GM19023 (cell line): ENCODE measurements around the gene SLC3A2.

Experiments used
- ATAC-seq: cut with Tn5 transposase; IDR thresholded peaks from one replicate; pipeline ENCODE4 v1.9.1; 2021; ENCODE audit warnings: mild to moderate bottlenecking, moderate library complexity; ENCODE audit not compliant: unreplicated experiment

Gene SLC3A2

DNA sequence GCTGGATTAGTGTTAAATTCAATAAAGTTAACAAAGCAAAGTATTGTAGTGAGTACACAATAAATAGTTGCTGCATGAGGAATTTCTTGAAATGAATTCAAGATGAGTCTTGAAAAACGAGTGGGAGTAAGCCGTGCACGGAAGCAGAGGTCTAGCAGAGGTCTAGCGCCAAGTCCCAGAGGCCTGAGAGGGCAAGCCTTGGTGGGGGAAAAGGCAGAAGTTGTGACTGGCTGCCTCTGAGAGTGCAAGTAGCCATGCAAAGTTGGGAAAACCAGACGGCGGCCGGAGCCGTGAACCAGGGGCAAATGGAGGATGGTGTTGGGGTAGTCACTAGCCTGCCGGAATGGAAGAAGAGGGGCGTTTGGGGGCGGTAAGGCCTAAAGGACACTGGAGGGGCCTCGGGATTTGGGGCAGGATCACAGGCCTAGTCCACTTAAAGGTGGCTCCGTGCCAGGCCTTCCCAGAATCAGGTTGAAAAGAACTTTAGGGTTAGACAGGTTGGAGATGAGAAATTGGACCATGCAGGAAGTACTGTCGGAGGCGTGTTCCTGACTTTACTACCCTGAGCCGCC lies 379 bp upstream of the SLC3A2 start:
- peak; percentile 22 for ATAC-seq

DNA sequence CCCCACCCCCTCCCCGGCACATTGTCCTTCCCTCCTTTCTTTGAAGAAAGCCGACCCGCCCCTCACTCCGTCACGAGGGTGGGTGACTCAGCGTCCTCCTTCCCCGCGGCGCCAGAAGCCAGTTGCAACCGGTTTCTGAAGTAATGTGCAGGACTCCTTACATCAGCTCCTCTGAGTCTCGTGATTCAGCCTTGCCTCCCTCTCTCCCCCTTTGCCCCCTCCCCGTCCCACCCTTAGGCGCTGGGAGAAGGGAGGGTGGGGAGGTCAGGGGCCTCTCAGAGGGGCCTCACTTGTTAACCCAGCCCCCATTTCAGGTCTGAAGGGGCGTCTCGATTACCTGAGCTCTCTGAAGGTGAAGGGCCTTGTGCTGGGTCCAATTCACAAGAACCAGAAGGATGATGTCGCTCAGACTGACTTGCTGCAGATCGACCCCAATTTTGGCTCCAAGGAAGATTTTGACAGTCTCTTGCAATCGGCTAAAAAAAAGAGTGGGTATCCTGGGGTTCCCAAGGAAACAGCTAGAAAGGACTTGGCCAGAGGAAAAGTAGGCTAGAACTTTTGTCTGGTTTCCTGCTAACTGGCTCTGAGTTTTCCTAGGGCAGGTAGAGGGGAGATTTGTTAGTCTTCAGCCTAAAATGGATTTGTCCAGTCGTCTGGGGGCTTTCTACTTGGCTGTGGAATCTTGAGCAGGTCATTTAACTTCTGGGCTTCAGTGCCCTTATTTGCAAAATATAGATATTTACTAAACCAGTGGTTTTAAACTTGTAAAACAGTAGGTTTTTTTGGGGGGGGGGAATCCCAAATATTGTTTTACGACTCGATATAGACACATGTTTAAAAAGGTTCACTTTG lies 1.1 kb downstream of the SLC3A2 start:
- peak; percentile 39 for ATAC-seq

DNA sequence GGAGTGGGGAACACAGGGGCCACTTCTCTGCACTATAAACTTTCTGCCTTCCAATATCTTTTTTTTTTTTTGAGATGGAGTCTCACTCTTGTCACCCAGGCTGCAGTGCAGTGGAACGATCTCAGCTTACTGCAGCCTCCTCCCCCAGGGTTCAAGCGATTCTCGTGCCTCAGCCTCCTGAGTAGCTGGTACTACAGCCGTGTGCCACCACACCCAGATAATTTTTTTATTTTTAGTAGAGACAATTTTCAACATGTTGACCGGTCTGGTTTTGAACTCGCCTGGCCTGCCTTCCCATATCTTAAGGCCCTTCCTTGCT lies 1.7 kb downstream of the SLC3A2 start:
- ATAC-seq: no peak

DNA sequence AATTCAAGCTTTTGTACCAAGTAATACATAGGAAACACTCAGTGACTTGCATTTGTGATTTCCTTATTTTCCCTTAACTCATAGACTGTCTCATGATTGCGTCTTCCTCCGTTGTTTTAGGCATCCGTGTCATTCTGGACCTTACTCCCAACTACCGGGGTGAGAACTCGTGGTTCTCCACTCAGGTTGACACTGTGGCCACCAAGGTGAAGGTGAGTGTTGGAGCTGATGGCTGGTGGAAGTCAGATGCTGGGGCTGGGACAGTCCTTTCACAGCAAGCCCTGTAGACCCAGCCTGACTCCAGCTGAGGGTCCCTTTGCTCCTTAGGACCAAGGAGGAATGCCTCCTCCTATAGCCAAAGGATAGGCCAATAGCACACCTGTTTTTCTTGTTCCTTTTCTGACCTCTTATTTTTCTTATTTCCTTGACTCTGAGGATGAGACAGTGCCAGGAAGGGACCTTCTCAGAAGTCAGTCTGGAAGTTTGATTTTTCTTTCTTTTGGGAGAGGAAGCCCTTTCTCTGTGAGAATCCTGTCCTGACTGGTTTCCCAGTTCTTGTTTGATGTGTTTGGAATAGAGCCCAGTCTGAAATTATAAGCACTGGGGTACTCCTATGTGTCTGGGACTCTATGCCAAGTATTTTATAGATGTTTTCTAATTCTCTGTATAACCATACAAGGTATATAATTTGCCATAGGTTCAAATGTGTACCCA lies 2.2 kb downstream of the SLC3A2 start:
- ATAC-seq: no peak

GRCh38 chr11:62883673-62884072 lies 3.0 kb downstream of the SLC3A2 start:
- ATAC-seq: no peak

GRCh38 chr11:62885137-62885750 lies 4.5 kb downstream of the SLC3A2 start:
- ATAC-seq: no peak

- no peak for ATAC-seq
Measured at GRCh38 chr11:62888406-62888805, 7.7 kb downstream of the SLC3A2 start.

DNA sequence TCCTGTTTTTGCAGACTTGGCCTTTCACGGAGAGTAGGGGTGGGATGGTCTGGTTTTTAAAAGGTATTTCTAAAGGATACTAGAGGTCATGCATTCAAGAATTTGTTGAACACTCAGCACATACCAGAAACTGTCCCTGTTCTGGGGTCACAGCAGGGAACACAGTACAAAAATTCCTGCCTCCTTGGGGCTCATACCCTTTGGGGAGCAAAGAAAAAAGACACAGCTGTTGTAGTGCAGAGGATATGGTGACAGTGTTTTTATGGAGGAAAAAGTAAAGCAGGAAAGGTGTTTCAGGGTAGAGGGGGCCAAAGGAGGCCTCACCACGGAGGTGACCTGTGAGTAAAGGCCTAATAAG lies 8.4 kb downstream of the SLC3A2 start:
- no peak for ATAC-seq

GRCh38 chr11:62889484-62890437 lies 9.1 kb downstream of the SLC3A2 start:
- ATAC-seq: no peak

DNA sequence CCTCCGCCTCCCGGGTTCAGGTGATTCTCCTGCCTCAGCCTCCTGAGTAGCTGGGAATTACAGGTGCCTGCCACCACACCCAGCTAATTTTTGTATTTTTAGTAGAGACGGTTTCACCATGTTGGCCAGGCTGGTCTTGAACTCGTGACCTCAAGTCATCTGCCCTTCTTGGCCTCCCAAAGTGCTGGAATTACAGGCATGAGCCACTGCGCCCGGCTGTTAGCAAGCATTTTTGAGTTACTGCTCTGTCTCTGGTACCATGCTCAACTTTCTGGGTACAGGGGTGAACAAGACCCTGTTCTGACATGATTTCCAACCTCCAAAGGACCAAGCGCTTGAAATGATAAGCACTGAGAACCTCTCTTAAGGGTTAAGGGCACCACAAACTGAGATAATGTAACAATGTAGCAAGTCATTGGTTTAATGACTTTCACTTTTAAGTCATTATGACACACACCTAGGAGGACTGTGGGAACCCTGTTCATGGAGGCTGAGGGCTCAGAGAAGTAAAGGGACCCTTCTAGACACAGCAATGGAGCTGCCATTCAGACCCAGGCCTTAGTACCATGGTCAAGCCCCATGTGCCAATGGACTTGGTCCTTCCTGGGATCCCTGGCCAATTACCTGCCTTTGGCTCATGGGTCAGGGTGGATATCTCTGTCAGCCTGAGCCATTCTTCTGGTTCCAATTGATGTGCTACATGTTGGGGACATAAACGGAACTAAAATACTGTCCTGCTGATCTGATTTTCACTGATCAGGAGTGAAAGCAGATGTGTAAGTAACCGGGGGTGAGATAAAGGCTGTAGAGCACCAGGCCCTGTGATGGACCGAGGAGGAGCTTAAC lies 11.6 kb downstream of the SLC3A2 start:
- ATAC-seq: no peak

DNA sequence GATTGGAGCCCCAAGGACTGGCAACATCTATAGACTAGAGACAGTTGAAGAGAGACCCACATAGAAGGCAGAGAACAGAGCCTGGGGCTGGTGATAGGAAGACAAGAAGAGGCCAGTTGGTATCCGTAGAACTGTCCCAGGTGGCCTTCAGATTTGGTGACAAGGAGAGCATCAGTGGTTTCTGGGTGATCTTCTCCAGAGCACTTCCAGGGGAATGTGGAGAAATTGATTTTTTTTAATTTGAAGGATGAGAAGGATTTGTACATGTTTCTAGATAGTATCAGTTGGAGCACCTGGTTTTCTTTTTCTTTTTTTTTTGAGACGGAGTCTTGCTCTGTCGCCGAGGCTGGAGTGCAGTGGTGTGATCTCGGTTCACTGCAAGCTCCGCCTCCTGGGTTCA lies 14.8 kb downstream of the SLC3A2 start:
- no peak for ATAC-seq

- ATAC-seq: no peak
Measured at GRCh38 chr11:62896049-62896448, 15.4 kb downstream of the SLC3A2 start.

DNA sequence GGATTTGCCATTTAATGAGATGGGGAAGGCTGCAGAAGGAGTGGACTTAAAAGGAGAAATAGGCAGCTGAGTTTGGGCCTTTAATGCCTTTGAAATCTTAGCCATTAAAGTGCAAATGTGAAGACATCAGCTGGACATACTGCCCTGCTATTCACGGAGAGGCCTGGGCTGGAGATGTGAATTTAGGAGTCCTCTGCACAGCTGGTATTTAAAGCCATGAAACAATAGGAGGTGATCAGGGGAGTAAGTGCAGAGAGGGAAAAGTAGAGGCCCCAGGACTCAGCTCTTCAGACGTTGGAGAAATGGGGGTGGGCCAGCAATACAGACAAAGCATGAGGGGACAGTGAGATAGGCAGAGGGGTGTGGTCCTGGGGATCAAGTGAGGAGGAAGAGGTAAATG lies 16.6 kb downstream of the SLC3A2 start:
- ATAC-seq: no peak

GRCh38 chr11:62898027-62898426 lies 17.3 kb downstream of the SLC3A2 start:
- ATAC-seq: no peak

DNA sequence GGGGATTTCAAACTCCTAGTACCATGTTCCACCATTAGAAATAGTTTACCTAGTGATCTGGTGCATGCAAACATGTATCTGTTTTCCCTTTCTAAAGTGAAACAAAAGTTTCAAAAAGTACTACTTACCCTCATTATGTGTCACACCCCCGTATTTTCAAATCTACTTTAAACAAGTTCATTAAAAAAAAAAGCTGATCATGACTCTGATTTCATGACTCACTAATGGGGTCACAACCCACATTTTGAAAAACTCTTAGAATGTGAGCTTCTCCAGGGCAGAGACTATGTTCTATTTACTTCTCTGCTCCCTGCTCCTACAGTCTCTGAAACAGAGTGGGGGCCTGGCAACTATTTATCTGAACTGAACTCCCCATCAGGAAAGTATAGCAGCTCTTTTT lies 22.2 kb downstream of the SLC3A2 start:
- ATAC-seq: no peak

DNA sequence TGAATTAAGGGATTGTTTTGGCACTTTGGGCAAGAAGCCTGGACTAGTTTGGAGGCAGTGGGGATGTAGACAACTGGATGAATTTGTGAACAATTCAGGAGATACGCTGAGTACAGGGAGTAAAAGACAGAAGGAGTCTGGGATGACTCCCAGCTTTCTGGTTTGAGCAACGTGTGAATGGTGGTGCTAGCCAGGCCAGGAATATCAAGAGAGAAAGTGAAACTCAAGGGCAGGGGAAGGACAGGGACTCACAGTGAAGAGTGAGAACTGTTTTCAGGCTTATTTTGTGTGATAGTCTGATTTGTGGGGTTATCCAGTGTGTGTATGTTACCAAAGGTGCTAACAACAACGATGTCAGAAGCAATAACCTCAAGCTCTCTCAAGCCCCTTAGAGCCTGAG lies 24.6 kb downstream of the SLC3A2 start:
- no peak for ATAC-seq

GRCh38 chr11:62905927-62906531 lies 25.3 kb downstream of the SLC3A2 start:
- no peak for ATAC-seq

DNA sequence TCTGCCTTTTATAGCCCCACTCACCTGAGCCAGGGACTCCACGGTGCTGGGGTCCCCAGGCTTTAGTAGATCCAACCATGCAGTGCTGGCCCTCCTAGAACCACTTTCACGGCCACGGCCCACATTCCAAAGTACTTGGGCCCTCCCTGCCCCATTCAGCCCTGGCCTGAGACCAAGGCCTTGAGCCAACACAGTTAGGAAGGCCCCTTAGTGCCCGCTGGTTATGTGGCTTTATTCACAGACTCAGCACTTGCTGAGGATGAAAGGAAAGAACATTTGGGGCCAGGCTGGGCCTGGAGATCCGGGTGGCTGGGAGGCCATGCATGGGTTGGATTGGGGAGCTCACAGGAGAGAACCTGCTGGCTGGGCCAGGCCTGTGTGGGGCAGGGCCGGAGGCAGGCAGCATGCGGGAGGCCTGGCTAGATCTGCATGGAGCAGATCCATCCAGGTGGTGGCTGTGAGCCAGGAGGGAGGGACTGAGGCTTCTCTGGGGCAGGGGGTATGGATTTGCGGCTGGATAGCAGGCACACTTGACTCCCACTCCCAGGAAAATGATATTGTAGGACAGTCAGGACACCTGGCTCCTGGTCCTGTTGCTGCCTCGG lies 27.9 kb downstream of the SLC3A2 start:
- ATAC-seq: no peak
